PC-9 (cell line): ENCODE results near the gene ANKEF1. TPM values are rescaled to one million over a fixed set of nuclear protein-coding genes. Genes with fewer than 3 reads are reported as not detected.

Experiments used
- BruUV-seq: library from RNA; stranded (reverse); fragments of 400-500 nt; replicated peaks from 2 replicates; lab custom pipeline; 2021; lab: Mats Ljungman, UMichigan
- CTCF ChIA-PET: fragments of 300-600 bp; sonication (Branson Sonifier 250); formaldehyde crosslinking; loops from one replicate; lab custom pipeline; 2022; ENCODE audit warnings: antibody characterized with exemption; lab: Charles Lee
- POLR2A ChIA-PET: fragments of 300-600 bp; sonication (Branson Sonifier 250); formaldehyde crosslinking; loops from one replicate; lab custom pipeline; 2022; ENCODE audit warnings: antibody characterized with exemption; ENCODE audit not compliant: unreplicated experiment; lab: Charles Lee
- DNase-seq, 2 experiments: peaks; one replicate each; pipeline versions ENCODE4 v3.0.0 to v3.0.0-alpha.2; 2015 to 2022; ENCODE audit warnings: mixed read lengths in 1 of 2
- H2AFZ ChIP-seq: fragments of 200-600 bp; sonication (generic); 2 replicates; pipeline ENCODE4 v1.8.1; 2017; ENCODE audit warnings: antibody characterized with exemption
- H3F3A ChIP-seq: fragments of 200-600 bp; sonication (generic); 2 replicates; pipeline ENCODE4 v1.8.1; 2017; ENCODE audit warnings: antibody characterized with exemption, mild to moderate bottlenecking, low read depth; ENCODE audit not compliant: insufficient read depth
- H3K27ac ChIP-seq: fragments of 200-600 bp; sonication (generic); 2 replicates; pipeline ENCODE4 v1.6.1; 2016; ENCODE audit warnings: mixed run types
- H3K27me3 ChIP-seq: fragments of 200-600 bp; sonication (generic); 2 replicates; pipeline ENCODE4 v1.6.1; 2016; ENCODE audit warnings: low read depth, mixed run types; ENCODE audit not compliant: insufficient read depth
- H3K36me3 ChIP-seq: fragments of 200-600 bp; sonication (generic); 2 replicates; pipeline ENCODE4 v1.6.1; 2016; ENCODE audit warnings: low read depth, mixed run types
- H3K4me1 ChIP-seq: fragments of 200-600 bp; sonication (generic); replicated peaks from 2 replicates; pipeline ENCODE4 v1.6.1; 2016; ENCODE audit warnings: mixed run types; ENCODE audit not compliant: insufficient read depth
- H3K4me2 ChIP-seq: fragments of 200-600 bp; sonication (generic); 2 replicates; pipeline ENCODE4 v1.6.1; 2017; ENCODE audit warnings: mixed run types
- H3K4me3 ChIP-seq: fragments of 200-600 bp; sonication (generic); 2 replicates; pipeline ENCODE4 v1.6.1; 2016; ENCODE audit warnings: mixed run types
- H3K79me2 ChIP-seq: fragments of 200-600 bp; sonication (generic); 2 replicates; pipeline ENCODE4 v1.6.1; 2017; ENCODE audit warnings: low read depth, mixed run types
- H3K9me2 ChIP-seq: fragments of 200-600 bp; sonication (generic); 2 replicates; pipeline ENCODE4 v1.8.1; 2017; ENCODE audit warnings: mild to moderate bottlenecking; ENCODE audit not compliant: insufficient read depth
- H3K9me3 ChIP-seq: fragments of 200-600 bp; sonication (generic); 2 replicates; pipeline ENCODE4 v1.8.1; 2016; ENCODE audit warnings: low read depth; ENCODE audit not compliant: insufficient read depth
- H4K20me1 ChIP-seq: fragments of 200-600 bp; sonication (generic); 2 replicates; pipeline ENCODE4 v1.8.1; 2017; ENCODE audit not compliant: insufficient read depth
- CTCF ChIP-seq: fragments of 200-600 bp; sonication (generic); conservative IDR thresholded peaks from 2 replicates; pipeline ENCODE4 v1.6.1; 2017; ENCODE audit warnings: mixed run types, antibody characterized with exemption, mild to moderate bottlenecking, moderate library complexity
- EZH2 ChIP-seq: fragments of 200-600 bp; sonication (generic); IDR thresholded peaks from 2 replicates; pipeline ENCODE4 v1.8.0; 2017; ENCODE audit warnings: antibody characterized with exemption, low read depth
- intact Hi-C: fragments of 100-400 bp; cut with micrococcal nuclease; formaldehyde crosslinking; loops from one replicate; pipeline ENCODE4 v1.10.0; 2022; ENCODE audit not compliant: unreplicated experiment
- total RNA-seq: library from RNA; stranded (reverse); gene quantifications from 2 replicates; pipeline ENCODE4 v1.2.3, GENCODE V29; 2021

ANKEF1 gene
- total RNA-seq, 1 experiment from 2014 or later = 11.1 TPM

GRCh38 chr20:10078403-10078802 is 43.6 kb downstream of the ANKEF1 start:
- BruUV-seq = no TSS peak
- H3K4me1 ChIP-seq = peaks cover 43% of the 10 kb centered on the region
- H3K27ac ChIP-seq = no peak overlapping the region

DNA sequence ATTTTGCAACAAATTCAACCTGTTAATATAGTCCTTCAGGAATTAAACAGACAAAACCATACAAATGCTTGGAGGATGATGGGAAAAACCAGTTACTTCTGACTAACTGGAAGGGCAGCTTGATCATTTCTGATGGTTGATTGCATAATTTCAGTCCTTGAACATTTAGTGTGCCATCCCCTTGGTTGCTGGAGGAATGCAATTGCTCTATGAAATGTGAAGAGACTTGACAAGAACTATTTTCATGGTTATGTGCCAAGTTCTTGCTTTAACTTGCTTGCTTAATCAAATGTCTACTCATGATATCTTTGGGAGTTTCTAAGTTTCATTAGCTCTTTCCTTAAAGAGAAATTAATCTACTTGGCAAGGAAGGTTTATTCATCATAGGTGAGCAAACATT is 45.2 kb downstream of the ANKEF1 start:
- Histone ChIP-seq H3K4me2 (no peak overlapping the region), H3K27ac (no peak overlapping the region), H3K36me3 (no peaks in the 10 kb centered on the region), H2AFZ (no peak overlapping the region), H3K79me2 (no peaks in the 10 kb centered on the region), H3K9me3 (peaks cover 6% of the 10 kb centered on the region; the same call in 1 of the 2 replicates), H4K20me1 (no peaks in the 10 kb centered on the region), H3K4me1 (peaks cover 34% of the 10 kb centered on the region), H3K9me2 (no peaks in the 10 kb centered on the region), H3F3A (peaks cover 17% of the 10 kb centered on the region; the same call in 1 of the 2 replicates), H3K27me3 (no peaks in the 10 kb centered on the region), H3K4me3 (no peak overlapping the region)
- CTCF ChIA-PET = no interaction called here
- TF ChIP-seq EZH2 (no peak), CTCF (no peak)
- DNase-seq = peak in 1 of 2 experiments; percentile 93
- intact Hi-C loops = no loop called here
- no TSS peak for BruUV-seq
- POLR2A ChIA-PET = no interaction called here

More at GRCh38 chr20:10078403-10078802, 43.6 kb downstream of the ANKEF1 start:
- Histone ChIP-seq H3K79me2 (no peaks in the 10 kb centered on the region), H2AFZ (no peak overlapping the region), H3F3A (peaks cover 21% of the 10 kb centered on the region; the same call in 1 of the 2 replicates), H3K4me3 (no peak overlapping the region), H3K9me3 (peaks cover 6% of the 10 kb centered on the region; the same call in 1 of the 2 replicates), H3K4me2 (no peak overlapping the region), H4K20me1 (no peaks in the 10 kb centered on the region), H3K27me3 (no peaks in the 10 kb centered on the region), H3K36me3 (no peaks in the 10 kb centered on the region), H3K9me2 (no peaks in the 10 kb centered on the region)
- ChIA-PET POLR2A (interaction anchor here (0.6 to 0.8 kb wide), 2 partner anchors 41 to 846 kb away, joined by 4 to 8 read pairs; no protein-coding TSS in a partner anchor), CTCF (interaction anchor here (1.1 kb wide), 1 partner anchor 12 kb away, joined by 3 read pairs; no protein-coding TSS in a partner anchor)
- intact Hi-C loops = no loop called here
- no peak for TF ChIP-seq EZH2
- TF ChIP-seq CTCF = no peak
- no peak for DNase-seq

DNA sequence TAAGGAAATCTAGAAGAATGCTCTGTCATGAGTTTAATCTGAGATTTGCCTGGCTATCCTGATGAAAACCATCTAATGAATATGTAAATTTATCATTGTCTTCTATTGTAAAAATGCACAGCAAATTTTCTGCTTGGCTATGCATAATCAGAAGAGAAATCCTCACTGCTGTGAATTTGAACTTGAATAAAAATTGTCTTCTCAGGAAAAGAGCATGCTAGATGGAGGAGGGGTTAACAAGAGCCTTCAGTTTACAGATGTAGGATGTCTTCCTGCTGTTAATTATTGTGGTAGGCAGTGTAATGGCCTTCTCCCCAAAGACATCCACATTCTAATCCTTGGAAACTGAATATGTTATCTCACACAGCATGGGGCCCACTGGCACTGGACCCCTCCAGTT is 45.8 kb downstream of the ANKEF1 start:
- Histone ChIP-seq H3K4me3 (no peak overlapping the region), H3K79me2 (no peaks in the 10 kb centered on the region), H3K4me2 (no peak overlapping the region), H3K36me3 (no peaks in the 10 kb centered on the region), H3K27me3 (no peaks in the 10 kb centered on the region), H3K9me3 (peaks cover 6% of the 10 kb centered on the region; the same call in 1 of the 2 replicates), H4K20me1 (no peaks in the 10 kb centered on the region), H3K9me2 (no peaks in the 10 kb centered on the region), H3K4me1 (peaks cover 32% of the 10 kb centered on the region), H3F3A (peaks cover 16% of the 10 kb centered on the region; the same call in 1 of the 2 replicates), H2AFZ (no peak overlapping the region), H3K27ac (no peak overlapping the region)
- ChIA-PET CTCF (no interaction called here), POLR2A (no interaction called here)
- DNase-seq = no peak
- TF ChIP-seq EZH2 (no peak), CTCF (no peak)
- BruUV-seq = no TSS peak
- intact Hi-C loops = no loop called here
